LNCaP clone FGC (cell line): Measurements from ENCODE around the gene EIF2S2.

Experiments
- DNase-seq: peaks from one replicate; pipeline ENCODE4 v3.0.0-alpha.2; 2011; ENCODE audit warnings: low read depth
- H3K4me3 ChIP-seq: 2 replicates; pipeline ENCODE4 v1.5.1; 2011; ENCODE audit warnings: mild to moderate bottlenecking, low read depth, low read length, control low read depth
- TF ChIP-seq, protein P1 (sequence below): IDR thresholded peaks from 2 replicates; pipeline ENCODE4 v1.5.1; 2012; ENCODE audit warnings: mild to moderate bottlenecking; ENCODE audit not compliant: control insufficient read depth, insufficient read depth; ENCODE audit errors: extremely low read depth

The EIF2S2 gene

DNA sequence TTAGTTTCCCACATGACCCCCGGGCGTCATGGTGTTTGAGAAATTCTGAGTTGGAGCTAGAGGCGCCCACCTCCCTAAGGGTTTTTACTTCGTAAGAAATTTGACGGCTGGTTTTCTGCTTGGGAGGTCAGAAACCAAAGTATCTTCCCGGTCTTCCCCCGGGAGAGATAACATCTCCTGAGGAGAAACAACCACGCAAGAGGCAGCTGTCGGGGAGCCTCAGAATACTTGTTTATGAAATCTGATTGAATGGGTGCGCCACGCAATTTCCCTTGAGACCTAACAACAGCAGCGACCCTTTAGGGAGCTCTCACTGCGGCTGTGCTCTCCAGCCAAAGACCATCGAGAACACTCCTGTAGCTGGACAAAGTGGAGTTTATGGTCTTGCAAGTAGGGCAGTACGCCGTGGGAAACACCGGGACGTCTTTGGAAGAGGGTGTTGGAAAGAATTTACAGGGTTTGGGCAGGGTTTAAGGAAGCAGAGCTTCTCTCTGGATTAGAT lies 608 bp upstream of the EIF2S2 start:
- no peak for DNase-seq
- TF ChIP-seq, protein P1, sequence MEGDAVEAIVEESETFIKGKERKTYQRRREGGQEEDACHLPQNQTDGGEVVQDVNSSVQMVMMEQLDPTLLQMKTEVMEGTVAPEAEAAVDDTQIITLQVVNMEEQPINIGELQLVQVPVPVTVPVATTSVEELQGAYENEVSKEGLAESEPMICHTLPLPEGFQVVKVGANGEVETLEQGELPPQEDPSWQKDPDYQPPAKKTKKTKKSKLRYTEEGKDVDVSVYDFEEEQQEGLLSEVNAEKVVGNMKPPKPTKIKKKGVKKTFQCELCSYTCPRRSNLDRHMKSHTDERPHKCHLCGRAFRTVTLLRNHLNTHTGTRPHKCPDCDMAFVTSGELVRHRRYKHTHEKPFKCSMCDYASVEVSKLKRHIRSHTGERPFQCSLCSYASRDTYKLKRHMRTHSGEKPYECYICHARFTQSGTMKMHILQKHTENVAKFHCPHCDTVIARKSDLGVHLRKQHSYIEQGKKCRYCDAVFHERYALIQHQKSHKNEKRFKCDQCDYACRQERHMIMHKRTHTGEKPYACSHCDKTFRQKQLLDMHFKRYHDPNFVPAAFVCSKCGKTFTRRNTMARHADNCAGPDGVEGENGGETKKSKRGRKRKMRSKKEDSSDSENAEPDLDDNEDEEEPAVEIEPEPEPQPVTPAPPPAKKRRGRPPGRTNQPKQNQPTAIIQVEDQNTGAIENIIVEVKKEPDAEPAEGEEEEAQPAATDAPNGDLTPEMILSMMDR, result no peak
- H3K4me3 ChIP-seq, result peak overlapping the region; percentile 95

DNA sequence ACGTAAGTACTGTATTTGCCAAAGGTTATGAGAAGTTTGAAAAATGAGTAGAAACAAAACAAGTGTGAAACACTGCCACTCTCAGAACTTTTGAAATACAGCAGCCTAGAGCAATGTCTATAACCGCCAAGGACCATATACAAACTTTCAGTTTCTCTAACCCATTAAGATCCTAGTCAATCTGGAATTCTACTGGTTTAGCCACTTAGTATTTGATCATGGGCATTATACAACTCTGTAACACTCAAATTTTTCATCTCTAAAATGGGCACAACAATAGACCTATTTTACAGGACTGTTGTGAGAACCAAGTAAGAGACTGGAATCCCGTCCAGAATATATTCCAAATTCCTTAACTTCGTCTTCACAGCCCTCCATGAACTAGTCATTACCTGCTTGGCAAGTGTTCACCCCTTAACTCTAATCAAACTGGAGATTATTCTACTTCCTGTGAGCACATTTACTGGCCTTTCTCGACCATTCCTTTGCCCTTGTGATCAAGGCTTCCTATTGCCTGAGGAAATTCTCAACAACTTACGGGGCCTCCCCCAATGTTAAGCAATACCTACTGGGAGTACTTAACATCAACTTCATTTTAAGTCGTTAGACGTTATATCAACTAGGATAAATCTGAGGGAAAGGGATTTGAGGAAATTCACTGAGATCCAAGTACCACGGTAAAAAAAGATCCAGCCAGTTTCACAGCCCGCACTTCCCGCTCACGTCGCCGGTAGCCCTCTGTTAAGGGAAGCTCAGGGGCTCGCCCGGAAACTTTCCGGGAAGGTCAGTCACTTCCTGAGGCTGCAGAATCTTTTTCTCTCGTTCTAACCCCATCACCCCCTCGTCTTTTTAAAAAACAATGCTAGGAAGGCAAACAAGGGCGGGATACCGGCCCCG lies 1.1 kb downstream of the EIF2S2 start:
- TF ChIP-seq, protein P1, result no peak
- DNase-seq, result peak; percentile 31
- H3K4me3 ChIP-seq, result peak overlapping the region; percentile 95

DNA sequence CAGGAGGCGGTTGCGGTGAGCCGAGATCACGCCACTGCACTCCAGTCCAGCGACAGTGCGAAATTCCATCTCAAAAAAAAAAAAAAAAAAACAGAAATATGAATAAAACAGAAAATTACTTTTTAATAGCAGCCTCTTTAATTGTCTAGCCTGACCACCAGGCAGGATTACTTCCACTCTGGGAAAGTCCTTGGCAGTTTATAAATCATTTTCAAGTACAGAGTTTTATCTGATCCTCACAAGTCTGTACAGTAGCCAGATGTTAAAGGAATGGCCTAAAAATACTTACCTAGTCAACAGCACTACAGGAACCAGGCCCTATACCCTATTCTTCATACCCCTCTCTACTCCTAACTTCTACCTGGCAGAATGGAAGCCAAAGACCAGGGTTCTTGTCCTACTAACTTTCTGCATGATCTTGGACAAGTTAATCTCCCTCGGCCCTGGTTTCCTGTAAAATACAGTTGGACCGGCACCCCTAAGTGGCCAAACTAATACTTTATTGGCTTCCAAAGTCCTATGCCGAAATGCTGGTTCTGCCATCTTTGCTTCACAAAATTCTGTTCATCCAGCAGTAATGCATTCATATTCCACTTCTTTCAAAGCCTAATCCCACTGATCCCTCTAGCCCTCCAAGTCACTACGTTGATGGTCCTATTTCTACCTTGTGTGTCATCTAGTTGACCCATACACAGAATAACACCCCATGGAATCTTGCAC lies 1.9 kb downstream of the EIF2S2 start:
- peak overlapping the region; percentile 95 for H3K4me3 ChIP-seq
- no peak for DNase-seq
- TF ChIP-seq, protein P1, result no peak

DNA sequence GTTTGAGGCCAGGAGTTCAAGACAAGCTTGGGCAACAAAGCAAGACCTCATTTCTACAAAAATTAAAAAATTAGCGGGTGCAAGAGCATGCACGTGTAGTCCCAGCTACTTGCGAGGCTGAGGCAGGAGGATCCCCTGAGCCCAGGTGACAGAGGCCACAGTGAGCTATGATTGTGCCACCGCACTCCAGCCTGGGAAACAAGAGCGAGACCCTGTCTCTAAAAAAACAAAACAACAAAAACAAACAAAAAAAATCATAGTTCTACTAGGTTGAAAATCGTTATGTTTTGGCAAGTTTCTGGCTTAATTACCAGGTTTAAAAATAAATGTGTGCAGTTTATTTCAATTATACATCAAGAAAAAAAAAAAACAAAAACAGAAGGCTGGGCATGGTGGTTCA lies 2.6 kb downstream of the EIF2S2 start:
- no peak for DNase-seq
- TF ChIP-seq, protein P1, result no peak
- H3K4me3 ChIP-seq, result no peak overlapping the region

DNA sequence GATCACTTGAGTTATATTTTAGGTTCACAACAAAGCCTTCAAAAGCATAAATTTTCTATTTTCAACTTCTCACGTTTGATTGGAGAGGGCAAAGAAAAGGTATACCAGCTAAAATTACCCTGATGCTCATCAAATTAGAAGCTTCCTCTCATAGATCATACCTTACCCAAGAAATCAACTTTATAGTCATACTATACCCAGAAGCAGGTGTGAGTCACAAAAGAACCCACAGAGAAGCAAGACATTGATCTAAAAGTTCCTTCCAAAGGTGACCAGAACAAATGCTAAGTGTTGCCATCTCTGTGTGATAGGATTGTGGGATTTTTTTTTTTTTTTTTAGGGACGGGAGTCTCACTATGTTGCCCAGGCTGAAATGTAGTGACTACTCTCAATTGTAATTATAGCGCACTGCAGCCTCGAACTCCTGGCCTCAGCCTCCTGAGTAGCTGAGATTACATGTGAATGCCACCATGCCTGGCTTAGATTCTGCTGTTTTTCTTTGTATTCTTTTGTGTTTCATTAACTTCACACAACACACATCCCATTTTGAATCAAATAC lies 3.3 kb downstream of the EIF2S2 start:
- no peak overlapping the region for H3K4me3 ChIP-seq
- TF ChIP-seq, protein P1, result no peak
- no peak for DNase-seq

DNA sequence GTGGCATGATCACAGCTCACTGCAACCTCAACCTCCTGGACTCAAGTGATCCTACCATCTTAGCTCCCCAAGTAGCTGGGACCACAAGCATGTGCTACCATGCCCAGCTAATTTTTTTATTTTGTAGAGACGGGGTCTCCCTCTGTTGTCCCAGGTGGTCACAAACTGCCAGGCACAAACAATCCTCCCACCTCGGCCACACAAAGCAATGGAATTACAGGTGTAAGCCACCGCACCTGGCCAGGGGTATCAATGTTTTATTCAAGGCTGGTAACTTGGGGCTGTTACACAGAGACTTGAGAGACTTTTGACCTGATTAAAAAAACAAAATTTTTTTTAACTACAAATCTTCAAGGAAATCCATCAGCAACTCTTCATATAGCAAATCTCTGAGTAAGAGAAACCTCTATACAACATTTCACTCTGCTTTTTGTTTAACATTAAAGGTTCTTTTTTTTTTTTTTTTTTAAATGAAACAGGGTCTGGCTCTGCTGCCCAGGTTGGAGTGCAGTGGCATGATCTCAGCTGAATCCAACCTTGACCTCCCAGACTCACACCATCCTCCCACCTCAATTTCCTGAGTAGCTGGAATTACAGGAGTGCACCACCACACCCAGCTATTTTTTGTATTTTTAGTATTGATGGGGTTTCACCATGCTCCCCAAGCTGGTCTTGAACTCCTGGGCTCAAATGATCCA lies 5.9 kb downstream of the EIF2S2 start:
- TF ChIP-seq, protein P1, result no peak
- H3K4me3 ChIP-seq, result no peak overlapping the region
- no peak for DNase-seq
